Nucleus accumbens (tissue), 56 donors: ENCODE results near the gene TMPRSS6.
A peak's percentile ranks its signal among the peaks of the same experiment; 100 is the strongest.

Experiments
- DNase-seq, 56 donors: peaks; one replicate each; lab custom pipeline; 2025; lab: John Stamatoyannopoulos, UW

The TMPRSS6 gene

DNA sequence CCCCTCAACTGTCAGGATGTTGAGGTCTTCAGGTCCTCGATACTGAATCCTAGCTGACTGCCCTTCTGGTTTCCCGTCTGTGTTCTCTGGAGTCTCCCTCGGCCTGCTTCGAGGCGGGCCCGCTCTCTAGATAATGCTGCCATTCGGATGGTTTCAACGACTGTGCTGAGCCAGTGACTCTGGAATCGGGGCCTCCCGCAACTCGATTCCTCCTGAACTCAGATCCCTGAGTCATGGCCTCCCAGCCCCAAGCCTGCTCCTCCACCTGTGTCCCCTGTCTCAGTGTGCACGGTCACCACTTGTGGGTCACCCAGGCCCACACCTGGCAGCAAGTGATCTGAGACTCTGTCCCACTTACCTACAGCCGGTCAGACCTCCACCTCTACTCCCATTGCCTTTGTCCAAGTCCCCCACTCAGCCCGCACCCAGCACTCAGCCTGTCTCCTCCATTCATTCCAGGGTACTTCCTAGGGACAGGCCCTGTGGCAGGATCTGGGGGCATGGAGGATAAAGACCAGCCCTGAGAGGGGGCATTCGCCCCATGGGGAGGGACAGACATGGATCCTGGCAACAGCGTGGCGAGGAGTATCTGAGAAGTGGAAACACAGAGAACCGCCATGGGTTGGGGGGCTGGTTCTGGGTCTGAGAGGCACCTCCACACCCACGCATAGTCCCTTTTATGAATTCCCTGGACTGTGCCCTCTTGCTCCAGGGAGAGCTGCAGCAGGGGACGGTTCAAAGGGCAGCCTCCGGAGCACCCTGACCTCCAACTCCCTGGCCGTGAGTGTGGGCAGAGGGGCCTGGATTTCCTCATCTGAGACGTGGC is 75.7 kb downstream of the TMPRSS6 start:
- DNase-seq = no peak

DNA sequence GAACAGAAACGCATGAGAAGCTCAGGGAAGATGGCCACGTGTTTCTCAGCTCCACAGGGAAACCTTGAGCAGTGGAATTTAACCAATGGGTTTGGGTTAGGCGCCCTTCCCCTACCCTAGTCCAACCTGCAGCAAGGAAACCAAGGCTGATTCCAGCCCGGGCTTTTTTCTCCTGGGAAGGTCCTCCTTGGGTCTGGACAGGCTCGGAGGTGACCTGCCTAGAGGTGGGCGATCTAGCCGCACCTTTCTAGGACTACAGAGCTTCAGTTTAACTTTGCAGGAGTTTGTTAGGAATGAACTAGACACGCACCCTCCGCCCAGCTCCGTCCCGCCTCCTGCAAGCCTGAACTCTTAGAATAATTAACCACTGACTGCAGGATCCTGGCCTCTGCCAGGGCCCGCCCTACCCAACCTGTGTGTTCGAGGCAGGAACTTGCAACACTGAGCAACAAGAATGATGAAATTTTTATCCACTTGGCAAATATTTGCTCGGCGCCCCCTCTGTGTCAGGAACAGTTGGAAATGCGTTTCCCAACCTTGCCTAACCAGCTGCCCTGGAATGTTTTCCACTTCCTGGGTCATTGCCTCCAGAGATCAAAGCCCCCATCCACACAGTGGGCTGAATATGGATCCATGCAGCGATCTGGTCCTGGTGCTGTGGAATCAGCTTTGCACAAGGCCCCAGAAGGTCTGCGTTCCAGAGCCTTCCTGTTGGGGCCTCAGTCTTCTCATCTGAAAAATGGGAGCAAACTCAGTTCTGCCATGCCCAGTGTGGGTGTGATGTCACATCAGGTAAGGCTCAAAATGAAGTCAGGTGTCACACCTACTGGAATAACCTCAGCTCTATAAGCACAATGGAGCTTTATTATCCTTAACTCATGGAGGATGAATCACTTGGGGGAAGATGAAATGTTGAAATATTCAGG is 76.7 kb downstream of the TMPRSS6 start:
- DNase-seq = peak in 1 of 56 donors; percentile 18

DNA sequence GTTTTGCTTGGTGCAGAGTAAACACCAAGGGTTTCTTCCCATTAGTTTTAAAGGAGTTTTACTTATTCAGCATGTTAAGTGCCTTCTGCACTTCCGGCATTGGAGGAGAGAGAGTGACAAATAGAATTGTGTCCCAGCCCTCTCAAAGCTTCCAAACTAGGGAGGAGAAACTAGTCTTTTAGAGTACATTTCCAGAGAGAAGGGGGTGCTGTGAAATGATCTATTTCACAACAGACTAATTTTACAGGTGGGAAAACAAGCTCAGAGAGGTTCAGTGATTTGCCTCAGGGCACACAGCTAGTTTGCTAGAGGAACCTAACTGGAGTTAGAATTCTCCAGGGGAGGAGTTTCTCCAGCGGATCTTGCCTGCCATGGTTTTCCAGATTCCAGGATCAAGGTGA is 77.4 kb downstream of the TMPRSS6 start:
- no peak for DNase-seq

DNA sequence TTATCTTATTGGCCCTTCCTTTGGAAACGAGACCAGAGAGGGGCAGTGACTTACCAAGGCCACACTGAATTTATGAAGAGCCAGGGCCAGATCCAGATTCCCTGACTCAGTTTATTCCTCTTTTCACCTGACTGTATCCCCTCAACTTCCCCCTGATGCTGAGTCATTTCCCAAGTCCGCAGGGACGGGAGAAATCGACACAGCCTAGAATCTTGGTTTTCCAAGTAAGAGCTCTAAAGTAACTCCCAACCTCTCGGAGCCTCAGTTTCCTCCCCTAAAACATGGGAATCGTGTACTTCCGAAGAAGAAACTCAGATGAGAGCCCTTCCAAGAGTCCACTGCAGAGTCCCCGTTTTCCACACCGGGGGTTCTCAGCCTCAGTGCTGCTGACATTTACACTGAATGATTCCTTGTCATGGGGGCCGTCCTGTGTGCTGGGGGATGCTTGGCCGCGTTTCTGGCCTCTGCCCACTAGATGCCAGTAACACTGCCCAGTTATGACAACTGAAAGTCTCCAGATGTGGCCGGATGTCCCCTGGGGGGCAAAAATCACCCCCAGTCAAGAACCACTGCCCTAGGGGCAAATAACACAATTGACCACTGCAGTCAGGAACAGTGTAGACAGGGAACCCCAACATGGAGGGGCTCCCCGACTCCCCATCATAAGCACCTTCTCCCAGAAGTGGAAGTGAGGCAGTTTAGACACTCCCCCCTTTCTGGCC is 78.8 kb downstream of the TMPRSS6 start:
- no peak for DNase-seq

DNA sequence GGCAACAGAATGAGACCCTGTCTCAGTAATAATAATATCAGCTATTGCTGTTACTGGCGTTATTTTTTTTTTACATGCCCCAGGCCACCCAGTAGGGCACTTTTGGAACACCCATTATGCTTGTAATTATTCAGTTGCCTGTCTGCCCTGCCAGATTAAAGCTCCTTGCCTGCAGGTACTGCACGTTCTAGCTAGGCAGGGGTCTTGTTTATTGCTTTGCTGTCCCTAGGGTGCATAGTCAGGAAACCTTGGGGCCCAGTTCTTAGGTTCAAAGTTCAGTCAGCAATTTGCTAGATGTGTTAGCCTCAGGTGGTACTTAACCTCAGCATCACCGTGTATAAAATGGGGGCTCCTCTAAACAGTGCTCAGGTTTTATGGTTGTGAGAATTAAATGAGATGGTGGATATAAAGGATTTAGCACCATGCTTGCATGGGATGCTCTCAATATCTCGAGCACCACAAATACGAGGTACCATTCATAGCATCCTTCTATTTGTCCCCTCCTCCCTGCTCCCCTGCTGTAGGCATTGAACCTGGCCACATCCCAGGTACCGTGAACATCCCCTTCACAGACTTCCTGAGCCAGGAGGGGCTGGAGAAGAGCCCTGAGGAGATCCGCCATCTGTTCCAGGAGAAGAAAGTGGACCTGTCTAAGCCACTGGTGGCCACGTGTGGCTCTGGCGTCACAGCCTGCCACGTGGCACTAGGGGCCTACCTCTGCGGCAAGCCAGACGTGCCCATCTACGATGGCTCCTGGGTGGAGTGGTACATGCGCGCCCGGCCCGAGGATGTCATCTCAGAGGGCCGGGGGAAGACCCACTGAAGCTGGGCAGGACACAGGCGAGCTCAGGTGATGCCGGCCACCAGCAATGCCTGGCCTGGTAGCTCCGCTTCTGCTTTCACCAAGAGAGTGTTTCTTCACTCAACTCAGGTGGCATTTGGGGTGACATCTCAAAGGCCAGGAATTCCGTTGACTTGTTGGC is 80.5 kb downstream of the TMPRSS6 start:
- DNase-seq = no peak

DNA sequence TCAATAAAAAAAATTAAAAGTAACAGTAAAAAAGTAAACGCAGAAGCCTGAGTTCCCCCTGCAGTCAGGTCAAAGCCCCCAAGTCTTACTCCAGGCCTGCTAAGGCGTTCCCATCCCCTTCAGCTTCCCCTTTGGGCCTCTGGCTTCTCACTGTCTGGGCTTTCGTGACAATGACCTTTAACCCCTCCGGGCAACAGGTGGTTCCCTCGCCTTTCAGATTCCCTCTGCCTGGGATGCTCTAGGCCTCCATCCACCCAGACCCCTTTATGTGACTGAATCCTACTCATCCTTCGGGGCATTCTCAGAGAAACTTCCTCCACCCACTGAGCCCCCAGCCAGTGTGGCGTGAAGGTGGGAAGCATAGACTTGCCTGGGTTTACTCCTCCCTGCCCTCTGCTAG is 82.0 kb downstream of the TMPRSS6 start:
- DNase-seq = no peak

DNA sequence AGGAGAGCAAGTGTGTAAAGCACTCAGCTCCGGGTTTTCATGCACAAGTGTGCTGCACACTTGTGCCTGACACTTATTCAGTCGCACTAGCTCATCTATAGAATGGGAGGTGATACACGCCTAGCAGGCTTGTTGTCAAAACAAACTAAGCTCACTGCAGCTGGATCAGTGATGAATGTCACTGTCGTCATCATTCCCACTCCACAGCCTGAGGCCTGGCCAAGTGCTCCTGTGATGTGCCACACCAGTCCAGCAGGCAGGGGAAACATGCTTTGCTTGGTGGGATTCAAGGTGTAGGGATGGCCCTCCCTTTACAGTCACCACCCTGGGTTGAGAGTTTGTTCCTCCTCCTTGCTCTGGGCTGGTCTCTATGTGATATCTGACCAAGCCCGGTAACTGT is 83.2 kb downstream of the TMPRSS6 start:
- peak in 3 of 56 donors; percentile 8 to 18 (median 17) for DNase-seq

DNA sequence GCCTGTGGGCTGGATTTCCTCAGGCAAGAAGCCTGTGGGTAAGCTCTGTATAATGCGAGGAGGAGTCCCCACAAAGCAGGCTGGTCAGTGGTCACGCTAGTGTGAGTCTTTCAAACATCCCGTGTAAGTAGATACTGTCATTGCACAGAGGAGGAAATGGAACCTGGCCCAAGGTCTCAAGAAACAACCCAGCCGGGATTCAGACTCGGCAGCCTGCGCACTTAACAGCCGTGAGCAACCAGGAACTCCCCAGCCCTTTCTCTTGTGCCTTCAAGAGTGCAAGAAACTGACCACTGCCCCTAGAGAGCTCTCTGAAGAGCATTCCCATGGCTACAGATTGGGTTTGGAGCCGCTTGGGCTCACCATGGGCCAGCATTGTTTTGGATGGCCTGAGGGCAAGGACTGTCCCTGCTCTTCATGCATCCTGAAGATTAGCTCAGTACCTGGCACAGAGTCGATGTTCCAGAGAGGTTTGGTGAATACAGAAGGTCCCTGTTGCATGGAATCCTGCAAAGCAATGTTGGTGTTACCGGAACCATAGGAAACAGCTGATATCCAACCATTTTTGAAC is 83.9 kb downstream of the TMPRSS6 start:
- DNase-seq = no peak

DNA sequence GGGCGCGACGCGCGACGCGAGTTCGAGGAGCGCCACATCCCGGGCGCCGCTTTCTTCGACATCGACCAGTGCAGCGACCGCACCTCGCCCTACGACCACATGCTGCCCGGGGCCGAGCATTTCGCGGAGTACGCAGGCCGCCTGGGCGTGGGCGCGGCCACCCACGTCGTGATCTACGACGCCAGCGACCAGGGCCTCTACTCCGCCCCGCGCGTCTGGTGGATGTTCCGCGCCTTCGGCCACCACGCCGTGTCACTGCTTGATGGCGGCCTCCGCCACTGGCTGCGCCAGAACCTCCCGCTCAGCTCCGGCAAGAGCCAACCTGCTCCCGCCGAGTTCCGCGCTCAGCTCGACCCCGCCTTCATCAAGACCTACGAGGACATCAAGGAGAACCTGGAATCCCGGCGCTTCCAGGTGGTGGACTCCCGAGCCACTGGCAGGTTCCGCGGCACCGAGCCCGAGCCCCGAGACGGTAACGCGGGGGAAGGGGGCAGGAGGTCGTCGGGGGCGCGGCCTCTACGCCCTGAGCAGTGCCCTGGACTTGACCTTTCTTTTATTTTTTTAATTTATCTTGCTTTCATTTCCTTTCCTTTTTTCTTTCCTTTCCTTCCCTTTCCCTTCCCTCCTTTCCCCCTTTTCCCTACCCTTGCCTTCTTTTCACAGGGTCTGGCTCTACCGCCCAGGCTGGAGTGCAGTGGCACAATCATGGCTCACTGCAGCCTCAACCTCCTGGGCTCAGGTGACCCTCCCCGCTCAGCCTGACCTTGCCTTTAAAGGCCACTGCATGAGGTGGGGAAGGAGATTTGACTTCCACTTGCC is 85.0 kb downstream of the TMPRSS6 start:
- DNase-seq = no peak

DNA sequence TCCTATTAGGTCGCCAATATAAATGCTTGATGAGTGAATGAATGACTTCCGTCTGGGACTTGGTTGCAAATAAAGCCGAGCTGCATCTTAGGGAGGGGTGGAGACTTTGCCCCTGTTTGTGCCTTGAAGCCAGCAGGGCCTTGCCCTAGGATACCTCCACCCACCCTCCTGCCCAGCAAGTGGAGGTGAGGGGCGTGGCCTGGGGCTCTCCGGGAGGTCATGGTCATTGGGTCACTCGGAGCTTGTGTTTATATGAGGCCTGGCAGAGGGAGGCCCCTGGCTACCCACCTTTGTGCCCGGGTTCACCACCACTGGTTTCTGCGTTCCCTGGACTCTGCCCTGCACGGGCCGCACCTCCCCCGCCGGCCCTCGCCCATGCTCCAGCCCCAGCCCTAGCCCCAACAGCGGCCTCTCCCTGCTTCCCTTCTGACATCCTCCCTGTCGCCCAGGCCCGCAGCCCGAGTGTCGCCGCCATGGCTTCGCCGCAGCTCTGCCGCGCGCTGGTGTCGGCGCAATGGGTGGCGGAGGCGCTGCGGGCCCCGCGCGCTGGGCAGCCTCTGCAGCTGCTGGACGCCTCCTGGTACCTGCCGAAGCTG is 85.7 kb downstream of the TMPRSS6 start:
- no peak for DNase-seq

DNA sequence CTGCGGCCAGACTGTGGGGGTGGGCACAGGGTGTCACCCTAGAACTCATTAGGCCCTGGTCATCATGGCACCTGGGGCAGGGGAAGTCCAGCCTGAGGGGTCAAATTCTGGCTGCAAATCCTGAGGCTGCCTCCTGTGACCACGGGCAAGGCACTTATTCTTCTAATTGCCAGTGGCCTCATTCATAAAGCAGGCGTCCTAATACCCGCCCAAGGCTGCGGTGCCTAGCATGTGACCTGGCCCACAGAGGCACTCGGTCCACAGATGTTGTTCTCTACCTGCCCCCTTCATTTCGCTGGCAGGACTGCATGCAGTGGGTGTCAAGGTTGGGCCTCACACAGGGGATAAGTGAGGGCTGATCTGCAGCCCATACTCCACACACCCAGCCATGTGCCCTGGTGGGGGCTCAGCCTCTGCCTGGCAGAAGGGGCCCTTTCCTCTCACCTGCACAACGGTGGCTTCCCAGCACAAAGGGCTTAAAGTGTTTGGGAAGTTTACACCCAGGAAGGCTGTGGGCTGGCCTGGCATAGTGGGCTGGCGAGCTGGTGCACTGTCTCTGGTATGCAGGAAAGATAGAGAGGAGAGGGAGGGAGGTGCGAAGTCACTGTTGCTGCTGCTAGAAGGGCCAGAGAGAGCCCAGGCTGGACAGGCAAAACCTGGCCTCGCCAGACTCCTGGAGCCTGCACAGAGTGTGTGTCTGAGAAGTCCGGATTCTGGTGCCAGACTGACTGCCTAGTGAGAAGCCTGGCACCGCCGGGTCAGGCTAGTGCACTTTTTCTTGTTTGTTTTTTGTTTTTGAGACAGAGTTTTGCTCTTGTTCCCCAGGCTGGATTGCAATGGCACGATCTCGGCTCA is 86.8 kb downstream of the TMPRSS6 start:
- DNase-seq = peak in 4 of 56 donors; percentile 5 to 33 (median 26)

DNA sequence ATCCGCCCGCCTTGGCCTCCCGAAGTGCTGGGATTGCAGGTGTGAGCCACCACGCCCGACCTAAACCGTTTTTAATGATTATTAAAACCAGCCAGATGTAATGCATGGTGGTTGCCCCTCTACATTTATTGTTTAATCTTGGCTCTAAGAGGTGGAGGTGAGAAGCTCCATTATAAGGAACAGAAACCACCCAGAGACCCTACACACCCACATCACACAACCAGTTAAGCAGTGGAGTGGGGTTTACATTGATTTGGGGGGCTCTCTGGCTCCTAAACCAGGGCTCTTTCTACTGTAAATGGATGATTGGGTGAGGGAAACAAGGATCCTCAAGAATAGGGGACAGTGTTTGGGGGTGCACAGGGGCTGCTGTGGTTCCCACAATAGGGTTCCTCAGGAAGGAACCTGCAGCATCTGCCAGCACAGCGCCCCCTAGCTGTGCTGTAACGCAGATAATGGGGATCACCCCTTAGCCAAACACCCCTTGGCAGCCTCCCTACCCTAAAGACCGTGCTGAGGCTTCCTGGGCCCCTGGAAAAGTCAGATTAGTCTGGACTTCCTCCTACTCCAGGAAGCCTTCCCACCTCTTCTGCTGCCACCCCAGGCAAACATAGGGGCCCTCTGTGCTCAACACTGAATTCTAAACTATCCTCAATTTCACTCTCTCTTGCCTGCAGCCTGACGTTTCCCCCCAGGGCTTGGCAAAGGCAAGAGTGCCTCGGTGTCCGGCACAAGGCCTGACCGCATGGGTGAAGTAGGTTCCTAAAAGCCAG is 87.6 kb downstream of the TMPRSS6 start:
- peak in 26 of 56 donors; percentile 3 to 70 (median 21) for DNase-seq

DNA sequence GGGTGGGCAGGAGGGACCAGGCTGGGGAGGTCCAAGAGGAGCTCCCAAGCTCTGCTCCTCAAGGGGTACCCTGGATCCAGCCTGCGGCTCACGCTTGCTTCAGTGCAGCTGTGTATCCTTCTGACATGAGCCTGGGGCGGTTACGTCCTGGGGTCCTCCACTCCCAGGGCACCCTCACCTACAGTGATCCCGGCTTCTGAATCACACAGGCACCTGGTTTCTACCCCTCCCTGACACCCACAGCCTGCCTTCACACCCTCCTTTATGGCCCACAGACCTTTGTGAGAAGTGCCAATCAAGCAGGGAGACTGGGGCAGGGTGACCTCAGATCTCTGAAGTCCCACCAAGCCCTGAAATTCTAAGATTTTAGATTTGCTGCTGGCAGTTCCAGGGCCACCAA is 88.5 kb downstream of the TMPRSS6 start:
- DNase-seq = no peak

DNA sequence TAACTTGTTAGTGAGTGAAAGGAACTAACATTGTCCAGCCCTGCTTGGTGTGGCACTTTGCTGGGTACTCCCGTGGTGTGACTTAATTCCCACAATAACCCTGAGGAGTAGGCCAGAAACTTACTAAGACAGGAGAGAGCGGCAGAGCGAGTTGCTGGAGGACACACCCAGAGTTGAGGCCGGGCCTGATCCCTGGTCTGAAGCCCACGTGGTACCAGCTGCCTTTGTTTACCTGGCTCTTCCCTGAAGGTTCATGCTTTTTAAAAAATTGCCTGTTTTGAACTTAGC is 89.4 kb downstream of the TMPRSS6 start:
- DNase-seq = peak in 7 of 56 donors; percentile 32 to 62 (median 43)

DNA sequence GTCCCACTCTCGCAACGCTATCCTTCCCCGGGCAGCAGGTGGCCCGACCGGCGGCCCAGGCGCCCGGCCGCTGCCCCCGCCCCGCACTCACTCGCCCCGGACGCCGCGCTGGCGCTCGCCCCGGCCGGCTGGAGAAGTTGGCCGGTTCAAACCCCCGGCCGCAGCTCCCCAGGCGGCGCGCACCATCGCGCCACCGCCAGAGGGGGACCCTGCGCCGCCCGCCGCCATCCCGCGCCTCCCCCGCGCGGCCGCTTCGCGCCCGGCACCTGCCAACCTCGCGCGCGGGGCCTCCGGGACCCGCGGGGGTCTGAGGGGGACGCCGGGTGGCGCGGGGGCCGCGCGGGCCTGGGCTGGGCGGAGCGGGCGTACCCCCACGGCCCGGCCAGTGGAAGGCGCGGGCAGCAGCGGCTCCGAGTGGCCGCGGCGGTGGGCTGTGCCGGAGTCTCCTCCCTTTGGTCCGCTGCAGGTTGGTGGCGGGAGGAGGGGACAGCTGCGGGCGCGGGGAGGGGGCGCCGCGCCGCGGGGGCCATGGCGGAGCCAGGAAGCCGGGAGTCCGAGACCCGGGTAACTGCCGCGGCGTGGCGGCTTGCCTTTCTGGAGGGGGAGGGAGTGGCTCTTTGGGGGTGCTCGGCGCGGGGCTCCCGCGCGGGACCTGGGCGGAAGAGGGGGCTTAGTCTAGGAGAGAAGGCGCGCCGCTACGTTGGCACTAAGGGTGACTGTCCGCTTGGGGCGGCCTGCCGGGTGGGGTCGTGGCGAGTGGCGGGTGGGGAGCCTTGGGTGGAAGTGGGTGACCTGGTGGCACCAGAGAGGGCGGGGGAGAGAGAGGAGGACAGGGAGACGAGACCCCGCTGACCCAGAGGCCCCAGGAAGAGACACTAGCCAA is 90.0 kb downstream of the TMPRSS6 start, which contains the start of the genes MPST and TST:
Gene MPST (plus strand): TSS at position 434 of the 883 bp plus-strand sequence. CDS start 95 bp downstream, at position 529.
Gene TST (minus strand): TSS at position 139 of the 883 bp plus-strand sequence. CDS start 715 bp downstream, outside the sequence.
- peak in 52 of 56 donors; percentile 27 to 86 (median 72) for DNase-seq
